ENCODE data around the gene STK33.

STK33 gene

DNA sequence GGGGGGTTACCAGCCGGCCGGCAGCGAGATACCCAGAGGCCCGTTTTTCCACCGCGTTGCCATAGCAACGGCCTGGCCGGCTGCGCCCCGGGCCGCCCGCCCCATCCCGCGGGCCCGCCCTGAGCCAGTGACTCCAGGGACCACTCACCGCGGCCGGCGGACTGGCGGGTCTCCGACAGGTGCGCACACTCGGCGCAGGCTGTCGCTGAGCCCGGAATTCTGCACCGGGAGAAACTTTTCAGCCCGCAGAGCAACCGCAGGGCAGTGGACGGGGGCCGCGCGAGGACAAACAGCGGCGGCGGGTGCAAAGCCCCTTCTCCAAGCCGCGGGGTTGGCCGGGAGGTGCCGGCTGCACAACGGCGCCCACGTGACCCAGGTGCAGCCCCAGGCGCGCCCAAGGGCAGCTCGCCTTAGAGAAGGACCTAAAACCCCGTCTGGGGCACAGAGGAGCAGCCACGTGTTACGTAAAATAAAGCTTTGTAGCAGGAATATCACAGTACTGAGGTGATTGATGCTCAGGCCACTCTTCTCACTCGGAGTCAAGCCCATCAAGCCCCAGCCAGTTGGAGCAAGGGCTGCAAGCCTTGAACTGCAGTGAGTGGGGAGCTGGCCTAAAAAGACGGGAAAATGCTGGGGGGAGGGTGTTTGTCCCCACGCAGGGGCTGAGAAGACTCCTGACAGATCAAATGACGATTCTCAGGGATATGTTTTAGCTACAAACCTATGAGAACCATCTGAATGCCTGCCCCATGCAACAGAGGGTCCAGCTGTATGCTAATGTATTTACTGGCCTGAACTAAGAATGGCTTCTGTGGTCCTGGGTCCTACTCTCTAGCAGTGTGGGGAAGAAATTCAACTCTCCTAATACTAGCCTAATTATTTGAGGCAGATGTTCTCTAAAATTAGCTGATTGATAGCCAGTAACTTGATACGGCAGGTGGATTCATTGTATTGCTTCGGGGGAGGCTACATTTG is at the start of gene STK33:
Gene STK33, minus strand, starts transcription at position 294 of the 975 bp plus-strand sequence. CDS start 119,323 bp downstream, outside the sequence.
- peak; percentile 77 for DNase-seq (ENCODE audit: low spot score)

DNA sequence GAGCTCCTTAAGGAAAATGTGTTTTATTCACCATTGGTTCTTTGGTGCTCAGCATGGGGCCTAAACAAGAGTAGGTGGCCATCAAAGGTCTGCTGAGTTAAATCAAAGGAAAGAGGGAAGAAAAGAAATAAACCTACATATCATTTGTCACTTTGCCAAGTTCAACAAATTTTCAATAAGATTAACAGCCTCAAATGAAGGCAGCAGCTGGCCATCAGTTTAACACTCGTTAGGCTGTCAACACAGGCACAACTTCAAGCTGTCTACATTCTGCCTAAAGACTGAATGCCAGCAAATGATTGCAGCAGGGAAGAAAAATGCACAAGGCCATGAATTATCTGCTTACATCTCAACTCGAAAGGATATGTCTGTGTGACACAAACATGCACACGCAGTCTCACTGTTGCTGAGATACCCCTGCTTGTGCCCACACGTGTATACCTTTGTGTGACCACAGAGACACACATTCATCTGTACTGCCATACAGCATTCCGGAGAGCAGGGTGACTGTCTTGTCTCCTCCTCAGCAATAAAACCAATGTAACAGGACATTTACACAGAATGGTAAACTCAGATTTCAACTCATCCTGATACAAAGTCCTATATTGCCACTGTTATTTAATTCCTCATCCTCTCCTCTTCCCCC is 48.3 kb upstream of the STK33 start:
- no peak for DNase-seq (ENCODE audit: low spot score)

DNA sequence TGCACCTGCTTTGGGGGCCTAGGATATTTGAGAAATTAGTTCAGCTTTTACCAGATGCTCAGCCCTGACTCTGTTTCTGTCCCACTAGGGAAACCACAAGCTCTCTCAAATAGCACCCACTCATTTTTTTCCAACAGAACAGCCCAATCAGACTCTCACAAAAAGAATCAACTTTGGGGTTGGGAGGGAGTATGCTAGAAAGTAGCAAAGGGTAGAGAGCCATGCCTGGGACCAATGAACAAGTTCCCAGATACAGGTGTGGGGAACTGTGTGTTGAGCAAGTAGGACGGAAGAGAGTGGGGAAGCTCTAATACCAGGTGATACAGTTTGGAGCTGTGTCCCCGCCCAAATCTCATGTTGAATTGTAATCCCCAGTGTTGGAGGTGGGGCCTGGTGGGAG is 47.3 kb upstream of the STK33 start:
- no peak for DNase-seq (ENCODE audit: low spot score)

DNA sequence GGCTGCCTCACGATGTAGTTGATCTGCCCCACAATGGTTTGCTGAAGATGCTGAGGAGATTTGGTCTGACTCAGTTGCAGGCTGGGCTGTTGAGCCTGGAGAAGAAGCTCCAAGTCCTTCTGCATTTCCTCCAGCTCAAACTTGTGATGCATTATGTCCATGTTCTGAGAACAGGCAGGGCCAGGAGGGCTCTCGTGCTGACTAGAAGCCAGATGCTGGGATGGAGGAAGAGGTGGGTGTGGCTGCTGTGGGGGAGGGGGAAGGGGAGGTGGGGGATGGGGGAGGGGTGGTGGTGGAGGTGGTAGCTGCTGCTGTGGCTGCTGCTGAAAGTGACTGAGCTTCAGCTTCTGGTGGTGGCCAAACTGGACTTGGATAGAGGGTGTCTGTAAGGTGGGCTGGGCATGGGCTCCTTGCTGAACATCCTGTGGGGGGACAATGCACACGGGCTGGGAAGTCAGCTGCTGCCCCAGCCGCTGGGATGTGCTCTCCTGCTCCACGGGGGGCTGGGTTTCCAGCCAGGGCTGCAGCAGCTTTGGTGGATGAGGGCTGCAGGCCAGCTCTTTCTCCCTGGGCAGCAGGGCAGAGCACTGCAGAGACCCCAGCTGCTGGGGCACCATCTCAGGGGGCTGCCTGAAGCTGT is 46.4 kb upstream of the STK33 start:
- DNase-seq (ENCODE audit: low spot score): no peak

DNA sequence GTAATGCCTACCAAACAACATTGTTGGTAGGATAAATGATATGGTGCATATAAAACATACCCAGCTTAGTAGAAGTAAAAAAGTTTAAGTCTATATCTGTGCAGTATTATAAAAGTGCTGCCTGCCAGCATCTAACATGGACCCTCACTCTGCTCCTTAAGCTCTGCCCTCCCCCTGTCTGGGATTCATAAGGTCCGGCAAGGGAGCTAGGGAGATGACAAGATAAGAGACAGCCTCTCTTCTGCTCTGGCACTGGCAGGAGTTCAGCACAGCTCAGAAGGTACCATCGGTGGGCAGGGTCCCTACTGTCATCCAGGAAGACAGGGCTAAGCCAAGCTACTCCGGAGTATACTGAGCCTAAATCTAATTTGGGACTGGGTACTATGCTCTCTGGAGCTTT is 45.6 kb upstream of the STK33 start:
- no peak for DNase-seq (ENCODE audit: low spot score)

DNA sequence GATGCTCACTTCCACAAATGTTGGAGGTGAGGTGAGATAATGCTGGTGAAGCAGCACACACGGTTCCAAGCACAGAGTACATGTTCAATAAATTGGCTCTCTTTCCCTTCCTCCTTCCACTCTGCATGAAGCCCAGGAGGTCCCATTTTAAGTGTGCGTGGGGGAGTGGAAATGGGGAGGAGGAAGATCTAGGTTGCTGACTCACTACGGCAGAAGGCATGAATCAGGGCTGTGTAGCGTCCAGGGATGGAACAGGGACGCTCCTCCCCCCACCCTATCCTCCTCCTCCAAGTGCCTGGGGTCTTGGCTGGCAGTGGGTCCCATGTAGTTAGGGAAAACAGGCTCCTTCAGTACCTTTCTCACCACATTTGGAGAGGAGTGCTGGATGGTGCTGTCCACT is 44.3 kb upstream of the STK33 start:
- DNase-seq (ENCODE audit: low spot score): no peak

DNA sequence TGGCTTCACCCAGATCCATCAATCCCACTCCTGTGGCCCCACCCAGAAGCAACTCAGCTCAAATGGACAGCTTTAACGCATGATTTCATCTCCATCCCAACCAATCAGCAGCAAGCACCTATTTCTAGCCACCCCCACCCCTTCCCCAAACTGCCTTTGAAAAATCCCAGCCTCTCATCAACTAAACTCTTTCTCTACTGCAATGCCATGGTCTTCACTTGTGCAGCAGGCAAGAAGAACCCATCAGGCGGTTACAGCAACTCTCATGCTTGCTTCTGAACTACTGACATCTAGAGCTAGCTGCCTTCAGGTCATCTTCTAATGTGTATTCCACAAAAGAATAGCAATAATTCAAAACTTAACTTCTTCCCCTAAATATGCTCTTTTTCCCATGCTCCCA is 42.1 kb upstream of the STK33 start:
- no peak for DNase-seq (ENCODE audit: low spot score)

DNA sequence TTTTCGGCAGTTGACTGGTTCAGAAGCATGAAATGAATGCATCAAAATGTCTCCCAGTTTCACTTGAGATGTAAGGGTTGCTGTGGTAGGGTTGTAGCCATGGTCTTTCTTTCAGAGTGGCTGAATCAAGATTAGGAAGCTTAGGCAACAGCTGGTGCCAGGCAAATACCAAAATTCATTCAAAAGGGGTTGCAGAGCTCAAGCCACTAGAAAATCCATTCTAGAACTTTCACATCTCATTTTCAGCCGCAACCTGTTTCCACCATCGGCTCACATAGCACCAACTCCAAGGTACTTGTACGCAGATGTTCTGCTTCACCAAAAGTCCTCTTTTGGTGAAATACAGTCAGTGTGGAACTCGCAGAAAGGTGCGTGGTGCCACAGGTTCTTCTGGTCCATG is 40.5 kb upstream of the STK33 start:
- DNase-seq (ENCODE audit: low spot score): no peak

DNA sequence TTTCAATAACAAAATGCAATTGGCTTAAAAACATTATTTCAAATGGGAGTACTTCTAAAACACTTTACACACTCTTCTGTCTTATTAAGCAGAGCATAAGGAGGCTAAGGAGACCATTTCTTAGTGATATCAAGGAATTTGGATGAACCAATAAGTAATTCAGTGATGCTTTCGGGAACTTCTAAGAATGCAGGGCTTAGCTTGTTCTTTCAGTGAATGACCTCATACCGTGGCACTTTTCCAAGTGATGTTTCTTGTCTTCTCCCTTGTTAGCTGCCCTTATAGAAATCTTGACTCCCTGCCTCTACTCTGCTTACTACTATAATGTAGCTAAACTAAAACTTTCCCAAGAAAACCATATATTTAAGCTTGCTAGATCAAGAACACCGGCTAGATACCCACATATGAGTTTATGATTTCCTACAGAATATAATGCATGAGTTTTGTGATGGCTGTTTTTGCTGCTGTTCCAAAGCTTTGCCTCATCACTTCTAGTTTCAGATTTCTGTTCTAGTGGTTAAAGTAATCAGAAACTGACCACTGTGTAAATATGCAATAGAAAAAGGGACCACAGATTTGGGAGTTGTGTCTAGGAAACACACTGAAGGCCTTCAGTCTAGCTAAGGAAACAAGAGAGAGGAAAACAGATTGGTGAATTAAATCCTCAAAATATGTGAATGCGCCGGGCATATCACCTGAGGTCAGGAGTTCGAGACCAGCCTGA is 37.5 kb upstream of the STK33 start:
- no peak for DNase-seq (ENCODE audit: low spot score)

DNA sequence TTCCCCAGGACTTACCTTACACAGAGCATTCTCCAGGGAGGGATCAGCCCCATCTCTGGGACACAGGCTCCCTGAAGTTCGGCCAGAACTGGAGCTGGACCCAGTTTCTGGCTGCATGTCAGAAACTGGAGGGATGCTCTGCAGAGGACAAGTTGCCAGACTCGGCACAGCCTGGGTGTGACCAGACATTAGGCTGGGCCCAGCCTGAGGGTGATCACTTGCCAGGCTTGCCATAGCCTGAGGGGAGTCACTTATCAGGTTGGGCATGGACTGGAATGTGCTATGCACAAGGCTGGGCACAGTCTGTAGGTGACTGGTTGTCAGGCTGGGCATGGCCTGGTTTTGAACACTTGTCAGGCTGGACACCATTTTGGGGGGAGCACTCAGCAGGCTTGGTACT is 30.7 kb upstream of the STK33 start:
- DNase-seq (ENCODE audit: low spot score): no peak

DNA sequence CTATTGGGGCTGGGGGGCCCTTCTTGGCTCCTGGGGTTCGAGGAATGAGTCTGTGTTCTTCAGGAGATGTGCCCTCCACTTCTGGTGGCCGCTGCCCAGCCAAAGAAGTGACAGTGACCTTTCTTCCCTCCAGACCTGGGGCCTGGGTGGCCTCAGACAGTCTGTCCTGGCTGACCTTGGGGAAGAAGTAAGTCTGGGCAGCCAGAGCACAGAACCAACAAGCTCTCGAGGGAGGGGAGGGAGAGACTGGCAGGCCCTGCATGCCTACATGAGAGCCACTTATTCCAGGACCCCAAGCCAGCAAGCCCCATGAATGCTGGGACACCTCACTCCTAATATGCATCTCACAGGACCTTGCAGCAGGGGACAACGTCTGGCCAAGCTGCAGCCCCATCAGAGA is 27.1 kb upstream of the STK33 start:
- no peak for DNase-seq (ENCODE audit: low spot score)

DNA sequence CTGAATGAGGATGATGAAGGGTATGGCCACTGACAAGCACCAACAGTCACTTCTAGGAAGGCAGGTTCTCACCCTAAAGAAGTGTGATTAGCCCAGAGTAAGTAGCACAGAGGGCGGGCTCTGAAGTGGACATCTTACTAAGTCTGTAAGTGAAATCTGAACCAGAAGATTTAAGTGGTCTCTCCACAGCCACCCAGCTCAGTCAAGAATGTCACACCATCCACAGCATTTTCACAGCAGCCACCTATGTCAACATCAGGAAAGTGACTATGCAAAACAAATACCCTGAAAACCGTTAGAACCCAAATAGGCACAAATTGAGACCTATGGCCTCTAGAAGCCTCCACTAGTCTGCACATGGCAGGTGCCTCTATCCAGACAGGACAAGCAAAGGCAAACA is 23.0 kb upstream of the STK33 start:
- no peak for DNase-seq (ENCODE audit: low spot score)

DNA sequence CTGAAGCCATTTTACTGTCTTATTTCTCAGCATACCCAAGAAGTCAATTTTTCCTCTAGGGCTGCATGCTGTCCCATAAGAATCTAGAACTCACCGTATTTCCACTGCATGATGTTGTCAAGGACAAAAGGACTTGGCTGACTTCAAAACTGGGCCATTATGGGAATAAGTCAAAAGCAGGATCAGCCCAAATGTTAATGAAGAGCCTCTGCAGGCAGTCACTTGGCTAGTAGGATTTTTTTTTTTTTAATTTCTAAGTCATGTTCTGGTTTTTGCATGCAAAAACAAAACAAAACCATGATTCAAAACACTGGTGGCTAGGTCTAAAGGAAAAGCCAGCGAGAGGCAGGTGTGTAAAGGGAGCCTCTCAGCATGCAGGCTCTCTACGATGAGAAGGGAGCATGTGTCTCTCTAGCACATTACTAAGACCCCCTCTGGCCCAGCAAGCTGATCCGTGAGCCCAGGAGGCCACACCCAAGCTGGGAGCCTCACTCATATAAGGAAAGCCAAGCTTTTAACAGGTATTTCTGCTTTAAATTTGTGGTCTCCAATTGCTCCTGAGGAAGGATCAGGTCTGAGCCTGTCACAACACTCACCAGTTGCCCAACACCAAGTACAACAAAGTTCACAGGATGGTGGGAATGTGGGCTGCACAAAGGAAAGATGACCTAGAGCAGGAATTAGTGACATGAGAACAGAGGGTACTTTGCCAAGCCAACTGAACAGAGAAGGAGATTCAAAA is 21.4 kb upstream of the STK33 start:
- DNase-seq (ENCODE audit: low spot score): no peak

DNA sequence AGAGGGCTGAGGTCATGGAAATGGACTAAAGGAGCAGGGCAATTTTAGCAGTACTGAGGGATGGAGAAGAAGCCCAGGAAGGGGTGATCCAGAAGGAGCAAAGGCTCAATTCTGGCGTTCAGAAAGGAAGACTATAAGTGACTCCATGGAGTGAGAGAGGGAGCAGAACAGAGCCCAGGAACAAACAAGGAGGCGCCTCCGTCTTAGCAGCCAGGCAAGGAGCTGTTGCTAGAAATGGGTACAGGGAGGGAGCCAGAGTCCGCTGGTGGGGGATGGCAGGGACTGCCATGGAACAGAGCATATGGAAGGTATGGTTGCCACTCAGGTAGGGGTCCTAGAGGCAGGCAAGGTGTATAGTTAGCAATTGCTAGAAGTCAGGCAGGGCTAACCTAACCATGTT is 20.5 kb upstream of the STK33 start:
- no peak for DNase-seq (ENCODE audit: low spot score)

DNA sequence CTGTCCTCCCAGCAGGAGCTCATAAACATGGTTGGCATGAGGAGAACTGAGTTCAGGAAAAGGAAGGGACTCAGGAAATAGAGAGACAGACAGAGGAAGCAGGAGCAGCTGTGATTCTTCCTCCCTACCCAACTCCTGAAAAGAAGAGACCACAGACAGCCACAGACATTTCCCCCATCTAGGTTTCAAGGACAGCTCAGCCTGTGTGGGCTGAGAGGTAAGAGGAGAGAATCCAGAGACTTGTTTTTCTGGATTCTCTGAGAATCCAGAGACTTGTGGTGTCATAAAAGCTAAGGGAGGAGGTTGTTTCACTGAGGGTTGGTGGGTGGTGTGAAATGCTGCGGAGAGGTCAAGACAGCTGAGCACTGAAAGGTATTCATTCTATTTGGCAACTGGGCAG is 19.0 kb upstream of the STK33 start:
- no peak for DNase-seq (ENCODE audit: low spot score)

DNA sequence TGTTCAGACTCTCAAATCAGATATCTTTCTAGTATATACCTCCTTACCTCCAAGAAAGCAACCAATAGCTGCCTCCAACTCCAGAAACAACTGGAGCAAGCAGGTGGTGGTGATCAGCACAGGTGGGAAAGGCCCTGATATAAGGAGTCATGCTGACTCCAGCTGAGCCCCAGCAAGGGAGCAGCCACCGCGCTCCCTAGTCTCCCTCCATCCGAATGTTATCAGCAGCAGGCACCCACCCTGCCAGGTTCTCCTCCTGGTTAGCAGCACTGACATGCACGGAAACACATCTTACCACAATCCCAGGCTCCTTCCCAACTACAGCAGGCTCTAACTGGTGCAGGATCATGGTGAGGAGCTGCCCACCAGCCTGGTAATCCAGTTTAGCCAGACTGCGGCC is 18.5 kb upstream of the STK33 start:
- no peak for DNase-seq (ENCODE audit: low spot score)

DNA sequence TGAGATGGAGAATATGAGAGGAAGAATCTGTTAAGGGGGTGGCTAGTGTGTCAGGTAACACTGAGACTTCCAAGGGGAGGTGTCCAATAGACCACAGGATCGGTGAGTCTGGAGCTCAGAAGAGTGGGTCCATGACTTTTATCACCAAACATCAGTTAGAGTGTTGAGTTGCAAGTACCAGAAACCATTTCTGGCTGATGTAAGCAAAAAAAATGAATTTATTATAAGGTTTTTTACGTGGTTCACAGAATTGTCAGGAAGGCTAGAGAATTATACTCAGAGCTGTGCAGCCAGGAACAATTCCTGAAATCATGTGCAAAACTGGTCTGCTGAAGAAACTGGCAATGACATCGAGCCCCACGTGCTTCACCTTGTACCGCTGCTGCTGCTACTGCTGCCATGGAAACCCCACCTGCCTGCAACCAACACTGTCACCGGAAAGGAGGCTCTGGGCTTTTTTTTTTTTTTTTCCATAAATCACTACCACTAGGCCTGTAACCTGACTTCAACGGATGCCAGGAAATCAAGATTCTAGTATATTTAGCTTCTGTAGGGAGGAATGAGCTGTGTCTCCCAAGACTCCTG is 16.6 kb upstream of the STK33 start:
- DNase-seq (ENCODE audit: low spot score): no peak

DNA sequence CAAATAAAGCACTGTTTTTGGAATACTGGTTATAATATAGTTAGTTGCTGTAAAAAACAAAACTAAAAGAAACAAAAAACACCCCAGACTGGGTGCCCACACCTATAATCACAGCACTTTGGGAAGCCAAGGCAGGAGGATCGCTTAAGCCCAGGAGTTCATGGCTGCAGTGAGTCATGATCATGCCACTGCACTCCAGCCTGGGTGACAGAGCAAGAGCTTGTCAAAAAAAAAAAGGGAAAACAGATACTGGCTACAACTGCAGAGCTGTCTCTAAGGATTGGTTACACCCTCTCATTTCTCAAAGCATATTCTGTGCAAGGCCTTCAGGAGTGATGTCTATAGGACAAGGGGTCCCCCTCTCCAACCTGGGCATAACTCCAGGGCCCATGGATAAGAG is 14.6 kb upstream of the STK33 start:
- no peak for DNase-seq (ENCODE audit: low spot score)

DNA sequence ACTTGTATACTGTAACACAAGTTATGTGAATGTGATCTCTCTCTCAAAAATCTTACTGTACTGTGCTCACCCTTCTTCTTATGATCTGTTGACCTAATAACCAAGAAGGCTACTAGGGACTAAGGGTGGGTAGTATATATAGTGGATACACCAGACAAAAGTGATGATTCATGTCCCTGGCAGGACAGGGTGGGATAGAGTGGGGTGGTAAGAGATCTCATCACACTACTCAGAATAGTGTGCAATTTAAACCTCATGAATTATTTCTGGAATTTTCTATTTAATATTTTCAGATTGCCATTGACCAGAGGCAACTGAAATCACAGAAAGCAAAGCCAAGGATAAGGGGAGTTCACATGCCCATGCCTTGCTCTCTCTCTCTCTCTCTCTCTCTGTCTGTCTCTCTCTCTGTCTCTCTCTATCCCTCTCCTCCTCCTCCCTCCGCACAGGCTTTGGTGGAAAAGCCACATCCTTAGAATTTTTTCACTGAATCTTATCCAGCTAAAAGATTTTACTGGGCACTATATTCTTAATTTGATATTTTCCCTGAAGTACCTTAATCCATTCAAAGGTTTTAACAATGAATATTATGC is 12.0 kb upstream of the STK33 start:
- no peak for DNase-seq (ENCODE audit: low spot score)

DNA sequence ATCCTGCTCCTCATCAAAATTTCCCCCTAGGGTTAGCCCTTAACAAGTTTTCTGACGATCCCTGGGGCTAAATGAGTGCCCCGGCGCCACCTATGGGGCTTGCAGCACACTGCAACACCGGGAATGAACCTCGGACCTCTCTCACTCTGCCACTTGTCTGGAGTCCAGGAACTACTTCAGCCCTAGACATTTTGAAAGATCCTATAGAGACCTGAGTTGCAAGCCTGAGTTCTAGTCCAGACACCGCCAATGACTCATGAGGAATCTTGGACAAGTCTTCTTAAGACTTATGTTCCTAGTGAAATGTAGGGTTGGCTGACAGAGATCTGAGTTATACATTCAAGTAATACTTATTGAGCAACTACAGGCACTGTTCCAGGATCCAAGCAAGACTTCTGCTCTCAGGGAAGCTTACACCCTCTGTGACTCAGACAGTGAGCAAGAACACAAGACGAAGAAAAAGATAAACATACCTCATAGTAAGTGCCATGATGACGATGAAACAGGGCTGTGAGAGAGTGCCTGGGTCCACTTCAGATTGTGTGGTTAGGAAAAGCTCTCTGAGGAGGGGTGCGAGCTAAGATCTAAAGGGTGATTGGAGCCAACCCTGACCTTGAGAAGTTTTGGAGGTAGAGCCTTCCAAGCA is 10.2 kb upstream of the STK33 start:
- peak; percentile 48 for DNase-seq (ENCODE audit: low spot score)

All from germinal center (tissue), 1 donor.